HCT116 (cell line): ENCODE measurements around the gene TPD52L1.

Experiments
- CTCF ChIP-seq, 3 experiments: fragments of 200-600 bp in 1 of 3; sonication (generic) in 1 of 3; IDR thresholded peaks in 2 of 3; conservative IDR thresholded peaks in 1 of 3; 2 replicates each; pipeline ENCODE4 v1.5.1; 2012 to 2017; ENCODE audit warnings: low read depth in 2 of 3, low read length in 2 of 3, antibody characterized with exemption in 1 of 3, borderline replicate concordance in 1 of 3, control low read depth in 1 of 3, mild to moderate bottlenecking in 1 of 3, mixed read lengths in 1 of 3, mixed run types in 1 of 3, moderate library complexity in 1 of 3; ENCODE audit not compliant: insufficient read depth in 1 of 3
- EGR1 ChIP-seq: IDR thresholded peaks from 2 replicates; pipeline ENCODE4 v1.6.1; 2012; ENCODE audit warnings: low read depth
- FOSL1 ChIP-seq: IDR thresholded peaks from 2 replicates; pipeline ENCODE4 v1.6.1; 2012; ENCODE audit warnings: low read depth
- POLR2A ChIP-seq: IDR thresholded peaks from 2 replicates; pipeline ENCODE4 v1.7.0; 2011; ENCODE audit warnings: borderline replicate concordance; ENCODE audit not compliant: insufficient read depth, insufficient read length; ENCODE audit errors: extremely low read depth
- REST ChIP-seq: IDR thresholded peaks from 2 replicates; pipeline ENCODE4 v1.6.1; 2012; ENCODE audit warnings: low read depth
- SP1 ChIP-seq: IDR thresholded peaks from 2 replicates; pipeline ENCODE4 v1.6.1; 2012; ENCODE audit warnings: low read depth
- TCF7L2 ChIP-seq: IDR thresholded peaks from 2 replicates; pipeline ENCODE4 v1.7.0; 2011; ENCODE audit warnings: borderline replicate concordance, inconsistent platforms; ENCODE audit not compliant: insufficient read depth, insufficient read length; ENCODE audit errors: extremely low read depth

GRCh38 chr6:125300992-125301434 lies 147.4 kb downstream of the TPD52L1 start:
- TF ChIP-seq CTCF (IDR thresholded peaks at IDR 0.05 in 2 of 3, conservative IDR thresholded peaks at IDR 0.05 in 1 of 3; ENCODE audit: borderline replicate concordance in 1 of 3, insufficient read depth in 1 of 3, low read depth in 2 of 3, low read length in 2 of 3) (no peak), SP1 (no peak), EGR1 (no peak), TCF7L2 (no peak), POLR2A (no peak), FOSL1 (no peak), REST (no peak)
